Activated CD4-positive, alpha-beta T cell treated with anti-CD3 and anti-CD28 coated beads for 24 hours (primary cell): ENCODE results near the gene IGF2R.
A peak's percentile ranks its signal among the peaks of the same experiment; 100 is the strongest.
"Not testable (repeated sequence)": the region's sequence is repeated elsewhere in the genome, so short reads cannot be mapped to it uniquely, and the experiment has no call there.

Source experiments
- DNase-seq, 2 donors: peaks; one replicate each; pipeline ENCODE4 v3.0.0-alpha.2; 2020; ENCODE audit warnings: low read depth in 2 of 2

Gene IGF2R

GRCh38 chr6:160137130-160137988, 168.5 kb downstream of the IGF2R start:
- DNase-seq = no peak

DNA sequence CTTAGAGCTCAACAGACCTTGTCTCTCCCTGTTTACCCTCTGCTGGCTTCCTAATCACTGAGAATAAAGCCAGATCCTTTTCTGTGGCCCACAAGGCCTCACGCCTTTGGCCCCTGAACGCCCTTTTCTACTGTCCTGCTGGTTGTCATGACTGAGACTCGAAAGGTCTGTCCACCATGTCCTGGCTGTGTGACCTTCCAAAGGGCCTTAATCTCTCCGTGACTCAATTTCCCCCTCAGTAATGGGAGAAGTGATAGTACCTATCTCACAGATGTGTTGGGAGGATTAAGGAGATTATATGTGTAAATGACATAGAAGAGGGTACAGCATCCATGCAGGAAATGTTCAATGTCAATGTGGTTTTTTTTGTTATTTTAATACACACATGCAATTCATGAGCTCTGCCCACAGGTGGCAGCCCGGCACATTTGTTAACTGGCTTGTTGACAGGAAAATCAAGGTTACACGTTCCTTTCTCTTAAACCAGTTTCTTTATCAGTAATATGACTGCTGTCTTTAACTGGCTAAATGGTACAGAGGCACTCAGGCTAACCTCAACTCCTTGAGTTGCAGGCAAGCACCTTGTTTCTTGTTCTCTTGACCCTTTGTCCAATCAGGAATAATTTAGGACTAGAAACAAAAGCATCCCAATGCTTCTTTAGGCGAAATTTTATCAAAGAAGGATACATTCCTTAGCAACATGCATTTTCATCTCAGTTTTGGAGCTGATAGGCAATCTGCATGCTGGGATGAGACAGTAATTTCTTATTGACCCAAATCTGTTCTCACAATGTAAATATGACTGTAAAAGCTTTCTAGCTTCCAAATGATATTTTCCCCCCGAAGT, 169.3 kb downstream of the IGF2R start:
- peak; percentile 42 to 53 for DNase-seq

- DNase-seq = no peak
Observed at GRCh38 chr6:160138839-160139419, 170.0 kb downstream of the IGF2R start.

- DNase-seq = no peak
Observed at GRCh38 chr6:160139420-160139851, 170.6 kb downstream of the IGF2R start.

DNA sequence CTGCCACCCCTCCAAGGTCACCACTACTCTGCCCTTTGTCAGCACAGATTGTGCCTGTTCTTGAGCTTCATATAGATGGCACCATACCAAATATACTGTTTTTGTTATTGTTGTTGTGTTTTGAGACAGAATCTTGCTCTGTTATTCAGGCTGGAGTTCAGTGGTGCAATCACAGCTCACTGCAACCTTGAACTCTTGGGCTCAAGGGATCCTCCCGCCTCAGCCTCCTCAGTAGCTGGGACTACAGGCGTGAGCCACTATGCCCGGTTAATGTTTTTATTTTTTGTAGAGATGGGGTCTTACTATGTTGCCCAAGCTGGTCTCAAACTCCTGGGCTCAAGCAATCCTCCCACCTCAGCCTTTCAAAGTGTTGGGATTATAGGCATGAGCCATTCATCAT, 171.6 kb downstream of the IGF2R start:
- not testable (repeated sequence) for DNase-seq

DNA sequence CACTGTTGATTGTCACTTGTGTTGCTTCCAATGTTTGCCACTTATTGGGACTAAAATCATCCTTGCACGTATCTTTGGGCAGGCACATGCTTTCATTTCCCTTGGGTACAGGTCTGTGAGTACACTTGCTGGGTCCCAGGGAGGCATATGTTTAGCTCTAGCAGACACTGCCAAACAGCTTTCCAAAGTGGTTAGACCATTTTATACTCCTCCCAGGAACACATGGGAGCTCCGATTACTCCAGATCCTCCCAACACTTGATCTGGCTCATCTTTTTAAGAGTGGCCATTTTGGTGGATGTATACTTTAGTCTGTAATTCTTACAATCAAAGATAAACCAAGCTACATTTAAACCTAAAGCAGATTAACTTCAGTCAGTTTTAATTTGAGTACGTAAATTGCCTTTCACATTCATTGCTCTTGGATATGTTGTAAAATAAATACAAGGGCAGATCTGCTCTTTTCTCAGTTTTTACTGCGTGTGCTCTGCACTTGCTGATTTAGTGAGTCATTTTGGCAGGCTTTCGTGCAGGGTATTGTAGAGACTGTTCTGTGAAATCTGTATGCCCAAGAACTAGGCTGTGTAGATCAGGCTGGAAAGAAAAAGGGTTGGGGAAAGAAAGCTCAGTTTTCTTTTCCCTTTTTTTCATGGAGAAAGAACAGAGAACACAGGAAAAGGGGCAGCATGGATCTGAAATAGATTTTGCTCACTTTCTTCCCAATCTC, 172.3 kb downstream of the IGF2R start:
- no peak for DNase-seq

- DNase-seq = no peak
Observed at GRCh38 chr6:160142115-160142715, 173.3 kb downstream of the IGF2R start.

DNA sequence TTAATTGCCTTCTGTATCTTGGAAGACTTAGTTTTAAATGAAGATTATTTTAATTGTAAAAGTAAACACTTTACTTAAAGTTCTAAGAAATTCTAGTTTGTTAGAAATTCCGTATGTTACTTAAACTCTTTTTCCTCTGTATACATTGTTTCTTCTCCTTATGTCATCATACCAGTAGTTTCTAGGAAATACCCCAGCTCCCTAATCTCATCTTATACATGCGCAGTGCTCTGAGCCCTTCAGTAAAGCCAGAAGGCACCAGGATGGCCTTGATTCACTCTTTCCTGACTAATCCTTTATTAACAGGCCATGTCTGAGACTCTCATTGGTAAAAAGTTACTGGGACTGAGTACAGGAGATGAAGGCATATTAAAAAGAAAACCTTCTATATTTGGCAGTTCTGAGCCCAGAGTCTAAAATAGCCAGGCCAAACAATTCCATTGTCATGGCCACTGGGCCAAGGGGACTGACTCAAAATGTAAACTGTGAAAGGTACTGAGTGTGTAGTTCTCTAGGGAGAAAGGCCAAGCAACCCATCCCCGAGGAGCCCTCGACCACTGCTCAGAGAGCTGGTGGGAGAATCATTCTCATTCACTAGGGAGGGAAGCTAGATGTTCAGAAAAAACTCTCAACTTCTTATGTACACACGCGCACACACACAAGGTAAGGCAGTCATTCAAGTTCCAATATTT, 177.7 kb downstream of the IGF2R start:
- no peak for DNase-seq

DNA sequence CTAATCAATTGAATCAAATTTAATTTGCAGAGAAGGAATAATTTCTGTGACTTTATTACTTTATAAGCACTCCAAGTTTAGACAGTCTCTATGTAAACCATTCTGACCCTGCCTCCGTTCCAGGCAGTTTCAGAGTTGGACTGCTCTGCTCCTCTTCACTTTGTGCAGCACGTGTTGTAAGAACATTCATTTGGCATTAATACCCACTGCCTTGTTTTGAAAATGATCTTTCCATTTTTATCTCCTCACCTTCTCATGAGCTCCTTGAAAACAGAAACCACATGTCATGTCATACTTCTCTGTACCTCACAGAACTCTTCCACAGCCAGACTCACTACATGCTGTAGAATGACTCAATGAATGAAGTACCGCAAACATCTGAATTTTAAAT, 178.3 kb downstream of the IGF2R start:
- DNase-seq = no peak

GRCh38 chr6:160154471-160154870, 185.6 kb downstream of the IGF2R start:
- no peak for DNase-seq

DNA sequence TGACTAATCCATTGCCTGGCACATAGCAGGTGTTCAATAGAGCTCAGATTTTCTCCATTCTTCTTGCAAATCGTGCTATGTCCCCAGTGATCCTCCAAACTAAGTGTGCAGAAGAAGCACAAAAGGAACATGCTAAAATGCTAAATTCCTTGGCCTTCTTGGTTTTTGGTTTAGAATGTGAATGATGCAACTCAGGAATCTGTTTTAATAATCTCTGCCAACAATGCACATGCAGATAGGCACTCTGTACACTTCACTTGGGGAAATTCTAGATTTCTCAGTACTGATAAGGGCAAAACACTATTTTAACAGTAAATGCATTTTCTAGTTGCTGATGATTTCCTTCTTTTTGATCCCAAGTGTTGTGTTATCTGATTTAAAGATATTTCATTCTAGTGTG, 188.0 kb downstream of the IGF2R start:
- DNase-seq = no peak

DNA sequence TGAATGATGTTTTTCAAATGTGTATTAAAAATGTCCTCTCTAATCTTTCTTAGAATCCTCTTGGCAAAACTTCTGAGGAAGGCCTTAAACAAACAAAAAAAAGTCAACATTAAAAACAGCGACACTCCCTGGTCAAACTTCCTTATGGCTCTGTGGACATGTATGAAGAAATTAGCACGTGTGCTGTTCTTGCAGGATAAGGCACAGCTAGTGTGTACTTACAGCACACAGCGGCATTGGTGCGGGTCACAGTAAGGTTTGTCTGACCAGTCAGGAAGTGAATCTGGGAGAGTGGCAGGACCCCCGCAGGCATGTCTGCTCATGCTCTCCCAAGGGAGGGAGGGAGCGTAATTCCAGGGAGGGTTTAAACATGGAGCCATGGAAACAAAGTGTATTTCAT, 191.6 kb downstream of the IGF2R start:
- DNase-seq = no peak
